A673 (cell line): Measurements from ENCODE around the gene TMEM131L.

ENCODE experiments used
- EZH2 ChIP-seq: fragments of 200-600 bp; sonication (generic); IDR thresholded peaks from 2 replicates; pipeline ENCODE4 v1.6.1; 2017; ENCODE audit warnings: borderline replicate concordance, low read depth, mild to moderate bottlenecking, mixed read lengths, antibody characterized with exemption, low read length; ENCODE audit not compliant: poor library complexity, severe bottlenecking
- TF ChIP-seq, protein P1 (sequence below): fragments of 300-800, 200-600 bp; sonication (generic); conservative IDR thresholded peaks from 2 replicates; pipeline ENCODE4 v1.5.1; 2017; ENCODE audit warnings: low read depth, mild to moderate bottlenecking, antibody characterized with exemption, low read length, moderate library complexity, mixed read lengths

GRCh38 chr4:153611679-153612078, 145.5 kb downstream of the TMEM131L start:
- TF ChIP-seq, protein P1, sequence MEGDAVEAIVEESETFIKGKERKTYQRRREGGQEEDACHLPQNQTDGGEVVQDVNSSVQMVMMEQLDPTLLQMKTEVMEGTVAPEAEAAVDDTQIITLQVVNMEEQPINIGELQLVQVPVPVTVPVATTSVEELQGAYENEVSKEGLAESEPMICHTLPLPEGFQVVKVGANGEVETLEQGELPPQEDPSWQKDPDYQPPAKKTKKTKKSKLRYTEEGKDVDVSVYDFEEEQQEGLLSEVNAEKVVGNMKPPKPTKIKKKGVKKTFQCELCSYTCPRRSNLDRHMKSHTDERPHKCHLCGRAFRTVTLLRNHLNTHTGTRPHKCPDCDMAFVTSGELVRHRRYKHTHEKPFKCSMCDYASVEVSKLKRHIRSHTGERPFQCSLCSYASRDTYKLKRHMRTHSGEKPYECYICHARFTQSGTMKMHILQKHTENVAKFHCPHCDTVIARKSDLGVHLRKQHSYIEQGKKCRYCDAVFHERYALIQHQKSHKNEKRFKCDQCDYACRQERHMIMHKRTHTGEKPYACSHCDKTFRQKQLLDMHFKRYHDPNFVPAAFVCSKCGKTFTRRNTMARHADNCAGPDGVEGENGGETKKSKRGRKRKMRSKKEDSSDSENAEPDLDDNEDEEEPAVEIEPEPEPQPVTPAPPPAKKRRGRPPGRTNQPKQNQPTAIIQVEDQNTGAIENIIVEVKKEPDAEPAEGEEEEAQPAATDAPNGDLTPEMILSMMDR = no peak
- no peak for TF ChIP-seq EZH2
